ENCODE data around the gene CUTA.

Gene CUTA

DNA sequence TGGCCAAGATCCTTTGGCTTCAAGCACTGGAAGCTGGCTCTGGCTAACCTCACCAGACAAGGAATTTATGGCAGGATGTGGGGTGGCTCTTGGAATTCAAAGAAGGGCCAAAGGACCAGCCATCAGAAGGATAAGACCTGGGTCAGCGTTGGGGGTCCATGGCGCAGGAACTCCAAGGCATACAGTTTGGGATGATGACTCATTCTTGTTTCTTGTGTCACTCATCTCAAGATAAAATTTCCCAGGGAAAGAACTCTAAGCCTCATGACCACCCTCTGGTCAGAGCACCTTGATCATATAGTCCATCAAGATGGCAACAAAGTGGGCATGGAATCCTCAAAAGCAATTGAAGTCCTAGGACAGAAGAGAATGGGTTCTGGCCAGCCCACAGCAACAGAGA lies 41.3 kb upstream of the CUTA start:
- H3K79me2 ChIP-seq (ENCODE audit: insufficient read depth, low read length): peaks cover 19% of the 10 kb centered on the region
- DNase-seq (no peak), ATAC-seq (ENCODE audit: insufficient read depth, low read depth) (no peak)
- H2AFZ ChIP-seq (ENCODE audit: low read depth, low read length): no peak overlapping the region
- TF ChIP-seq, protein P1, sequence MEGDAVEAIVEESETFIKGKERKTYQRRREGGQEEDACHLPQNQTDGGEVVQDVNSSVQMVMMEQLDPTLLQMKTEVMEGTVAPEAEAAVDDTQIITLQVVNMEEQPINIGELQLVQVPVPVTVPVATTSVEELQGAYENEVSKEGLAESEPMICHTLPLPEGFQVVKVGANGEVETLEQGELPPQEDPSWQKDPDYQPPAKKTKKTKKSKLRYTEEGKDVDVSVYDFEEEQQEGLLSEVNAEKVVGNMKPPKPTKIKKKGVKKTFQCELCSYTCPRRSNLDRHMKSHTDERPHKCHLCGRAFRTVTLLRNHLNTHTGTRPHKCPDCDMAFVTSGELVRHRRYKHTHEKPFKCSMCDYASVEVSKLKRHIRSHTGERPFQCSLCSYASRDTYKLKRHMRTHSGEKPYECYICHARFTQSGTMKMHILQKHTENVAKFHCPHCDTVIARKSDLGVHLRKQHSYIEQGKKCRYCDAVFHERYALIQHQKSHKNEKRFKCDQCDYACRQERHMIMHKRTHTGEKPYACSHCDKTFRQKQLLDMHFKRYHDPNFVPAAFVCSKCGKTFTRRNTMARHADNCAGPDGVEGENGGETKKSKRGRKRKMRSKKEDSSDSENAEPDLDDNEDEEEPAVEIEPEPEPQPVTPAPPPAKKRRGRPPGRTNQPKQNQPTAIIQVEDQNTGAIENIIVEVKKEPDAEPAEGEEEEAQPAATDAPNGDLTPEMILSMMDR (IDR thresholded peaks at IDR 0.05; ENCODE audit: borderline replicate concordance, extremely low read depth, low read length, poor library complexity, severe bottlenecking): no peak
- TF ChIP-seq EZH2 (IDR thresholded peaks at IDR 0.05; ENCODE audit: borderline replicate concordance, low read depth, low read length, severe bottlenecking): no peak
- H4K20me1 ChIP-seq (ENCODE audit: insufficient read depth, low read length): peaks cover 16% of the 10 kb centered on the region
- peaks cover 16% of the 10 kb centered on the region for H3K36me3 ChIP-seq (ENCODE audit: insufficient read depth, low read length)
- no peaks in the 10 kb centered on the region for H3K9me3 ChIP-seq (ENCODE audit: insufficient read depth, low read length, severe bottlenecking)
- peaks cover 14% of the 10 kb centered on the region for H3K4me1 ChIP-seq (ENCODE audit: insufficient read depth, low read length)
- no peak overlapping the region for H3K4me2 ChIP-seq (ENCODE audit: insufficient read depth, low read length)
- H3K27me3 ChIP-seq (ENCODE audit: insufficient read depth, low read length, poor library complexity): peaks cover 3% of the 10 kb centered on the region
- no peak overlapping the region for H3K9ac ChIP-seq (ENCODE audit: low read depth, low read length)
- no peak overlapping the region for H3K4me3 ChIP-seq (ENCODE audit: low read depth in 1 of 2, low read length in 2 of 2)
- H3K27ac ChIP-seq (ENCODE audit: low read length): no peak overlapping the region

- Histone ChIP-seq H4K20me1 (ENCODE audit: insufficient read depth, low read length) (peaks cover 16% of the 10 kb centered on the region), H3K4me2 (ENCODE audit: insufficient read depth, low read length) (no peak overlapping the region), H3K79me2 (ENCODE audit: insufficient read depth, low read length) (peaks cover 24% of the 10 kb centered on the region), H3K4me3 (ENCODE audit: low read depth in 1 of 2, low read length in 2 of 2) (no peak overlapping the region), H3K27ac (ENCODE audit: low read length) (no peak overlapping the region), H3K4me1 (ENCODE audit: insufficient read depth, low read length) (peaks cover 15% of the 10 kb centered on the region), H3K9me3 (ENCODE audit: insufficient read depth, low read length, severe bottlenecking) (no peaks in the 10 kb centered on the region), H3K27me3 (ENCODE audit: insufficient read depth, low read length, poor library complexity) (peaks cover 3% of the 10 kb centered on the region), H3K36me3 (ENCODE audit: insufficient read depth, low read length) (peaks cover 16% of the 10 kb centered on the region), H3K9ac (ENCODE audit: low read depth, low read length) (no peak overlapping the region), H2AFZ (ENCODE audit: low read depth, low read length) (no peak overlapping the region)
- ATAC-seq (ENCODE audit: insufficient read depth, low read depth) (no peak), DNase-seq (no peak)
- TF ChIP-seq, protein P1 (IDR thresholded peaks at IDR 0.05; ENCODE audit: borderline replicate concordance, extremely low read depth, low read length, poor library complexity, severe bottlenecking): no peak
- TF ChIP-seq EZH2 (IDR thresholded peaks at IDR 0.05; ENCODE audit: borderline replicate concordance, low read depth, low read length, severe bottlenecking): no peak
Observed at GRCh38 chr6:33458676-33459075, 40.8 kb upstream of the CUTA start.

- peaks cover 16% of the 10 kb centered on the region for H4K20me1 ChIP-seq (ENCODE audit: insufficient read depth, low read length)
- H3K4me1 ChIP-seq (ENCODE audit: insufficient read depth, low read length): peaks cover 27% of the 10 kb centered on the region
- ATAC-seq (ENCODE audit: insufficient read depth, low read depth) (no peak), DNase-seq (no peak)
- H3K36me3 ChIP-seq (ENCODE audit: insufficient read depth, low read length): peaks cover 20% of the 10 kb centered on the region
- H3K27ac ChIP-seq (ENCODE audit: low read length): no peak overlapping the region
- no peak overlapping the region for H3K9ac ChIP-seq (ENCODE audit: low read depth, low read length)
- H3K27me3 ChIP-seq (ENCODE audit: insufficient read depth, low read length, poor library complexity): no peaks in the 10 kb centered on the region
- no peak for TF ChIP-seq EZH2 (IDR thresholded peaks at IDR 0.05; ENCODE audit: borderline replicate concordance, low read depth, low read length, severe bottlenecking)
- TF ChIP-seq, protein P1 (IDR thresholded peaks at IDR 0.05; ENCODE audit: borderline replicate concordance, extremely low read depth, low read length, poor library complexity, severe bottlenecking): no peak
- no peaks in the 10 kb centered on the region for H3K9me3 ChIP-seq (ENCODE audit: insufficient read depth, low read length, severe bottlenecking)
- H3K79me2 ChIP-seq (ENCODE audit: insufficient read depth, low read length): peaks cover 27% of the 10 kb centered on the region
- H2AFZ ChIP-seq (ENCODE audit: low read depth, low read length): no peak overlapping the region
- peak overlapping the region; percentile 99; the same call in 1 of the 2 replicates for H3K4me2 ChIP-seq (ENCODE audit: insufficient read depth, low read length)
- H3K4me3 ChIP-seq (ENCODE audit: low read depth in 1 of 2, low read length in 2 of 2): no peak overlapping the region
Observed at GRCh38 chr6:33456156-33456555, 38.2 kb upstream of the CUTA start.

DNA sequence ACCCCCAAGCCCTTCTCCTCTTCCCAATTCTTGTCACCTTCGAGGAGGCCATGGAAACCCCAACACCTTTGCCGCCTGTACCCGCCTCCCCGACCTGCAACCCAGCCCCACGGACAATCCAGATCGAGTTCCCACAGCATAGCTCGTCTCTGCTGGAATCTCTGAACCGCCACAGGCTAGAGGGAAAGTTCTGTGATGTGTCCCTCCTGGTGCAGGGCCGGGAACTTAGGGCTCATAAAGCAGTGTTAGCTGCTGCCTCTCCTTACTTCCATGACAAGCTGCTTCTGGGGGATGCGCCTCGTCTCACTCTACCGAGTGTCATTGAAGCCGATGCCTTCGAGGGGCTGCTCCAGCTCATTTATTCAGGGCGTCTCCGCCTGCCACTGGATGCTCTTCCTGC lies 37.1 kb upstream of the CUTA start:
- Histone ChIP-seq H3K4me3 (ENCODE audit: low read depth in 1 of 2, low read length in 2 of 2) (peak overlapping the region; percentile 77 to 89; a peak in 3 of 4 replicates), H4K20me1 (ENCODE audit: insufficient read depth, low read length) (peaks cover 16% of the 10 kb centered on the region), H3K36me3 (ENCODE audit: insufficient read depth, low read length) (peaks cover 21% of the 10 kb centered on the region), H3K27ac (ENCODE audit: low read length) (peak overlapping the region; percentile 82), H2AFZ (ENCODE audit: low read depth, low read length) (peak overlapping the region; percentile 94), H3K4me2 (ENCODE audit: insufficient read depth, low read length) (peak overlapping the region; percentile 99), H3K27me3 (ENCODE audit: insufficient read depth, low read length, poor library complexity) (no peaks in the 10 kb centered on the region), H3K79me2 (ENCODE audit: insufficient read depth, low read length) (peaks cover 27% of the 10 kb centered on the region), H3K9me3 (ENCODE audit: insufficient read depth, low read length, severe bottlenecking) (no peaks in the 10 kb centered on the region), H3K9ac (ENCODE audit: low read depth, low read length) (peak overlapping the region; percentile 73), H3K4me1 (ENCODE audit: insufficient read depth, low read length) (peaks cover 27% of the 10 kb centered on the region)
- no peak for ATAC-seq (ENCODE audit: insufficient read depth, low read depth)
- DNase-seq: no peak
- TF ChIP-seq EZH2 (IDR thresholded peaks at IDR 0.05; ENCODE audit: borderline replicate concordance, low read depth, low read length, severe bottlenecking): no peak
- TF ChIP-seq, protein P1 (IDR thresholded peaks at IDR 0.05; ENCODE audit: borderline replicate concordance, extremely low read depth, low read length, poor library complexity, severe bottlenecking): no peak

All from DND-41 (cell line).